Ramos (cell line): ENCODE measurements around the gene FGD5.

Source experiments
- in situ Hi-C: fragments of 300-500 bp; cut with MboI; formaldehyde crosslinking; loops from one replicate; pipeline ENCODE4 v1.14.3; 2022; ENCODE audit warnings: low sequenced_read_pairs; ENCODE audit not compliant: unreplicated experiment

Gene FGD5, protein sequence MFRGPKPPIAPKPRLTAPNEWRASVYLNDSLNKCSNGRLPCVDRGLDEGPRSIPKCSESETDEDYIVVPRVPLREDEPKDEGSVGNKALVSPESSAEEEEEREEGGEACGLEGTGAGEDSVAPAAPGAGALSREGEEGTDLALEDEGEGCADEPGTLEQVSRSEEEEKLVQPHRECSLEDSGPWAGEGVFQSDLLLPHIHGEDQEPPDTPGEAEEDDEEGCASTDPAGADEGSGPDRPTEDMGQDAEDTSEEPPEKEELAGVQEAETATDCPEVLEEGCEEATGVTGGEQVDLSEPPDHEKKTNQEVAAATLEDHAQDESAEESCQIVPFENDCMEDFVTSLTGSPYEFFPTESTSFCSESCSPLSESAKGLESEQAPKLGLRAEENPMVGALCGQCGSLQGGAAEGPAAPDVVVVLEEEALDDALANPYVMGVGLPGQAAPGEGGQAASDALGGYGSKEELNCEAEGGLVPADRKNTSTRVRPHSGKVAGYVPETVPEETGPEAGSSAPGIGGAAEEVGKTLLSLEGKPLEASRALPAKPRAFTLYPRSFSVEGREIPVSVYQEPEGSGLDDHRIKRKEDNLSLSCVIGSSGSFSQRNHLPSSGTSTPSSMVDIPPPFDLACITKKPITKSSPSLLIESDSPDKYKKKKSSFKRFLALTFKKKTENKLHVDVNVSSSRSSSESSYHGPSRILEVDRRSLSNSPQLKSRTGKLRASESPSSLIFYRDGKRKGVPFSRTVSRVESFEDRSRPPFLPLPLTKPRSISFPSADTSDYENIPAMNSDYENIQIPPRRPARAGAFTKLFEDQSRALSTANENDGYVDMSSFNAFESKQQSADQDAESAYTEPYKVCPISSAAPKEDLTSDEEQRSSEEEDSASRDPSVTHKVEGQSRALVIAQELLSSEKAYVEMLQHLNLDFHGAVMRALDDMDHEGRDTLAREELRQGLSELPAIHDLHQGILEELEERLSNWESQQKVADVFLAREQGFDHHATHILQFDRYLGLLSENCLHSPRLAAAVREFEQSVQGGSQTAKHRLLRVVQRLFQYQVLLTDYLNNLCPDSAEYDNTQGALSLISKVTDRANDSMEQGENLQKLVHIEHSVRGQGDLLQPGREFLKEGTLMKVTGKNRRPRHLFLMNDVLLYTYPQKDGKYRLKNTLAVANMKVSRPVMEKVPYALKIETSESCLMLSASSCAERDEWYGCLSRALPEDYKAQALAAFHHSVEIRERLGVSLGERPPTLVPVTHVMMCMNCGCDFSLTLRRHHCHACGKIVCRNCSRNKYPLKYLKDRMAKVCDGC (N-terminal part only)

DNA sequence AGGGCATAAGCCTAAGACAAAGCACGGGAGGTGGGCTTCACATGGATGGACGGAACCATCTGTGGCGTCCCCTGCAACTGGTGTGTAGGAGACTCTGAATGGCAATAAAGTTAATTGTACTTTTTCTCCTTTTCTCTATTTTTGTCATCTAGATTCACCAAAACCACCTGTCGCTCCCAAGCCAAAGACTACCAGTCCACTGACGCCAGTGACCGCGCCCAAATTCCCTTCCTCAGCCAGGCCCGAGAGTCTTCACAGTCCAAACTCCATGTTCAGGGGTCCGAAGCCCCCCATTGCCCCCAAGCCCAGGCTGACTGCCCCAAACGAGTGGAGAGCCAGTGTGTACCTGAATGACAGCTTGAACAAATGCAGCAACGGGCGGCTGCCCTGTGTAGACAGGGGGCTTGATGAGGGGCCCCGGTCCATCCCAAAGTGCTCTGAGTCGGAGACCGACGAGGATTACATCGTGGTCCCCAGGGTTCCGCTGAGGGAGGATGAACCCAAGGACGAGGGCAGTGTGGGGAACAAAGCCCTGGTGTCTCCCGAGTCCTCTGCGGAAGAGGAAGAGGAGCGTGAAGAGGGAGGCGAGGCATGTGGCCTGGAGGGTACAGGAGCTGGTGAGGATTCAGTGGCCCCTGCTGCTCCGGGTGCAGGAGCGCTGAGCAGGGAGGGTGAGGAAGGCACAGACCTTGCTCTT lies at the start of gene FGD5:
Gene FGD5 (plus strand): TSS at position 159 of the 697 bp plus-strand sequence. CDS start 110 bp downstream, at position 269.
- in situ Hi-C loops, result no loop called here

DNA sequence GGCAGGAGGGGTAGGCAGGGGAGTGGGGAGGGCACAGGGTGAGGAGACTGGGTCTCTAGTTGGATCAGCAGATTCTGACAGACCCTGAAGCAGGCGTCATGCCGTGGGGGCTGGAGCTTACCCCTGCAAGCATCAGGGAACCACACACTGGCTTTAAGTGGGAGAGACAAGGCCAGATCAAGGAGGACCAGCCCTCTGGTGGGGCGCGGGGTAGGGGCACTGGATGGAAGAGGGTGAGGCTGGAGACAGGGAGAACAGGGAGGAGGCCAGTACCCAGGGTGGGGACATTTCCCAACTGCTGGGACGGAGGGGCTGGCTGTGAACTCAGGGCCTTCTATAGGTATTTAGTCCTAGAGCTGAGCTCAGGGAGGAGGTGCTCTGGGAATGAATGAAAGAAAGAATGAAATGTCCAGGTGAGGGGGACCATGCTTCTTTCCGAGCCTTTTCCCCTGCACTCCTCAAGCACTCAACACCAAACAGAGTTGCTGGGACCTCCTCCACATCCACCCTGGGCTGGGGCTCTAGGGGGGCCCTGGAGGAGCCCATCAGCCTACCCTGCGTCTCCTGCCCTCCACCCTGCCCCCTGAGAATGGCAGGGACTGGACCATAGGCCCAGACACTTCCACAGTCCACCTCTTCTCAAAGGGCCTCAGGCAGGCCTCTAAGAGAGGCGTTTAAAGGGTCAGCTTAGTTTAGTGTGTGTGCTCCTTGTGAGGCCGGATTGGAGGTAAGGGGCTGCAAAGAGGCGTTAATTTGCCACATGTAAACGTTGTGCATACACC lies 49.0 kb upstream of the FGD5 start:
- in situ Hi-C loops, result no loop called here

DNA sequence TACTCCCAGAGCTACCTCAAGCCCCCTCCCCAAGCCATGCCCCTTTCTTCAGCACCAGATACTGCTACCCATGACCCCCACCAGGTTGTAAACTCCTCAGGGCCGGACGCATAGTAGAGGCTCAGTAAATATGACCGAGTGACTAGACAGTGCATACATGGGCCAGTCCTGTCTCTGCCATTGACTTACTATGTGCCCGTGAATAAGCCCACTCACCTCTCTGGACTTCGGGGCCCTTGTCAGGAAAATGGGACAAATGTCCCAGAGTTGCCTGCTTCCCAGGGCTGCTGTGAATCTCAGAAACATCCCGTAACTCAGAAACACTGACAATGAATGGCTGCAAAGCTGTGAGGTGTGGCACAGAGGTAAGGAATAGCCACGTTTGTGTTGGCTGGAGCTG lies 48.2 kb upstream of the FGD5 start:
- in situ Hi-C loops, result no loop called here

DNA sequence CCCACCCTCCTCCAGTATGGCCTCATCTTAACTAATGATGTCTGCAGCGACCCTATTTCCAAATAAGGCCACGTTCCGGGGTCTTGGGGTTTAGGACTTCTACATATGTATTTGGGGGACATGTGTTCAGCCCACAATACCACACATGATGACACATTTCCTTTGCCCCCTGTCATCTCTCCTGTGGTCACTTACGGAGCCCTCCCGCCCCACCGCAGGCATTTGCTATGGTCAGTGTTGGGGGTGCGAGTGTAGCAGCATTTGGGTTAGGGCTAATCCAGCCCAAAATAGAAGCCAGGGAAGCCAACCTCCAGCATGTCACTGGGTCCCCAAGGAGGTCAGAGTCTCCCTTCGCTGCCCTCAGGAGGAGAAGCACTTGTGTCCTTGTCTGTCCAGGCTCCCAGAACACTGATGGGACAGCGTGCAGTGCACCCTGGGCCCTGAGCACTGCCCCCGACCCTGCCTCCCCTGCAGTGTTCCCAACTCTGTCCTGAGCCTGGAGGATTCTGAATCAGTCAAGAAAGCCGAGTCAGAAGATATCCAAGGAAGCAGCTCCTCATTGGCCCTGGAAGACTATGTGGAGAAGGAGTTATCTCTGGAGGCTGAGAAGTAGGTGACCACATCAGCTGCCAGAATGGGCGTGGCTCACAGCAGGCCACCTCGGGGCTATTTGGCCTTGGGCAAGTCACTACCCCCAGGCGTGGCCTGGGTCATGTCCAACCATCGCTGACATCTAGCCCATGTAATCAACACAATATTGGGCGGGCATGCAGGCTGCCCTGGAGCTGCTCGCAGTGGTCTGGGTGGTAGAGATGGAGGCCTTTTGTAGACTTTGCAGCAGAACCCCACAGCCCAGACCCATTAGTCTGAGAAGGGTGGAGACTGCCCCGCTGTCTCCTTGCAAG lies 46.9 kb upstream of the FGD5 start:
- in situ Hi-C loops, result no loop called here

DNA sequence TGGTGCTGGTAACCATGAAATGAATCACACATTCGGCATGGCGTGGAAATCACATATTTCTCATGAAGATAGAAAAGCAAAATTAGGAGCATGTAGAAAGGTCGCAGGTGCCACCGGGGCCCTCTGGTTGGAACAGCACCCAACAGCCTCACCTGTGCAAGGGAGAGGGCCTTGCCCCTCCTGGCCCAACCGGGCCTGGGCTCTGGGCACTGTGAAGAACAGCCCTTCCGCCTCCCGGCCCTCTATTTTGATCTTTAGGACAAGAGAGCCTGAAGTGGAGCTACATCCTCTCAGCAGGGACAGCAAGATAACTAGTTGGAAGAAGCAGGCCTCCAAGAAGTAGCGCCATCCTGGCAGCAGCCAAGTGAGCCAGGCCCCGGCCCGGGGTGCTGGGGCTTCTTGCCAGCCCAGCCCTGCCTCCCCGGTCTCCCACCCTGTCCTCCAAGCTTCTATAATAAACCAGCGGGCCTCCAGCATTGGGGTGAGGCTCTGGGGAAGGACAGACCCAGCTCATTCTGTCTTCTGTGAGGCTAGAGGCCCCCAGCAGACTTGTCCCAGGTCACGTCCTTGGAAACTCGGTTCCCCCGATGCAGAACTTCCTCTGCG lies 46.1 kb upstream of the FGD5 start:
- in situ Hi-C loops, result no loop called here

DNA sequence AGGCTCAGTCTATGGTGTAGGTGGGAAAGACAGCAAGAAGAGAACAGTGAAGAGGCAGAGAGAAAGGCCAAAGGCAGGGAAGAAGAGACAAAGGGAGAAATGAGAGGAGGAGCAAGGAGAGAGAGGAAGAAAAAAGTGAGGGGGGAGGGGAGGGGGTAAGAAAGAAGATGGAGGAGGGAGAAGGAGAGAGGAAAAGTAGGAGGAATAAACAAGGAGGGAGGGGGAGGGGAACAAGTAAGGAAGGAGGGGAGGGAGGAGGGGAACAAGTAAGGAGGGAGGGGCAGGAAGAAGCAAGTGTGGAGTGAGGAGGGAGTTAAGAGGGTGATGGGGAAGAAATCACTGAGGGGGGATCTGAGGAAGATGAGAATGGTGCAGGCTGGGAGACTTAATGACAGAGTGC lies 45.5 kb upstream of the FGD5 start:
- in situ Hi-C loops, result no loop called here

DNA sequence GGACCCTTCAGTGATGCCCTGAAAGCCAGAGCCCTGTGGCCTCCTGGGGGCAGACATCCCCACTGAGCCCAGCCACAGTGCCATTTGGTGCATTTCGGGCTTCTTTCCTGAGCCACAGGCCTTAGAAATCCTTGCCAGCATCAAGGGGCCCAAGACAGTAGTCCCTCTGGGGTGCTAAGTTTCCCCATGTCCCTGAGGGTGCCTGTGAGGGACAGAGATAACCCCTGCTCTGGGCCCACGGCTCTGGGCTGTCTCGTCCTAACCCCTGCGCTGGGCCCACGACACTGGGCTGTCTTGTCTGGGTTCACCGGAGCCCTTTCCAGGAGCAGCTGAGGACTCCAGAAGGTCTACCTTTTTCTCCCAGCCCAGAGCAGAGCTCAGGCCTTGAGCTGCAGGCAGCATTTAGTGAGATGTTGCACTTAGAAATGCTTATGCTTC lies 45.1 kb upstream of the FGD5 start:
- in situ Hi-C loops, result no loop called here

DNA sequence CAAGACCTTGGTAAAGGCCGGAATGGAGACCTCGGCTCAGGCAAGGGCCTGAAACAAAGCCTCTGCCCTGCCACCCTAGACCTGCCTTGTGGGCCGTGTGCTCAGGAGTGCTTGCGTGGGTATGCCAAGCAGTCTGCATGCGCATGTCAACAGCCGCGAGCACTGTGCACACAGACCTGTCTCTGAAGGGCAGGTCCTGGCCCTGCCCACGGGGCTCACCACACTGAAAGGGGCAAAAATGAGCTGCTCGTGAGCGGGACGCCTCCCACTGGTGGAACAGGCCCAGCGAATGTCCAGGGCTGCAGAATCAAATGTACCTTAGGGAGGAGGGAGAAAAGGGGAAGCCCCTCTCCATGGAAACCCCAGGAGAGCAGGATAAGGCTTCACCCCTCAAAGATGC lies 44.3 kb upstream of the FGD5 start:
- in situ Hi-C loops, result no loop called here

DNA sequence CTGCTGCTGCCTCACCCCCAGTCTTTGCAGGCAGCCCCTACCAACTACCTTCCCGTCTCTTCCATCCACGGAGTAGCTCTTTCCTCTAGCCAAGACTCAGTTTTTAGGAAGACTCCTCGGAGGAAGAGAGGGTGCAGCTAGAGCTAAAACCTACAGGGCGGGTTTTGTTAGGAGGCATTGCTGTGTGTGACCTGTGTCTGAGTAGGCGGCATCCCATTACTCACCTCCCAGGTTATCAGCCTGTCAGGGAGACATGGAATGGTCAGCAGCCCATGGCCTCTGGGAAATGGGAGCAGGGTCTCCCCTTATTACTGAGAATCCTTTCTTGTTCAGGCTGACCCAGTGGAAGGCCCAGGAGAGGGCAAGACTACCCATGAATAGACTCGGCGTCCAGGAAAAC lies 43.8 kb upstream of the FGD5 start:
- in situ Hi-C loops, result loop anchor here (25.0 kb wide), 1 partner anchor 137 kb away; no protein-coding TSS in a partner anchor

DNA sequence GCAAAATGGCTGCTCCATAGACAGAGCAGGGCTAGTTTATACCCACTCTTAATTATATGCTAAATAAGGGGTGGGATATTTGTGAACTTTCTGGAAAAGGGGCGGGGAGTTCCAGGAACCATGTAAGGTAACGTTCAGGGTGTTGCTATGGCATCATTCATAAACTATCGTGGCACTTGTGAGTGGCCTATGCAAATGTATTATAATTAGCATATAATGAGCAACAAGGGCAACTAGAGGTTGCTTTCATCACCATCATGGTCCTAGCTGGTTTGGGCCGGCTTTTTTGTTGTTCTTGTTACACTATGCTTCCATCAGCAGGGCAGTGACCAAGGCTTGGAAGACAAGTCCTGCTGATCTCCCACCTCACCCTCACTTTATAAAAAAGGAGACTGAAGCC lies 43.2 kb upstream of the FGD5 start:
- in situ Hi-C loops, result loop anchor here (25.0 kb wide), 1 partner anchor 137 kb away; no protein-coding TSS in a partner anchor

DNA sequence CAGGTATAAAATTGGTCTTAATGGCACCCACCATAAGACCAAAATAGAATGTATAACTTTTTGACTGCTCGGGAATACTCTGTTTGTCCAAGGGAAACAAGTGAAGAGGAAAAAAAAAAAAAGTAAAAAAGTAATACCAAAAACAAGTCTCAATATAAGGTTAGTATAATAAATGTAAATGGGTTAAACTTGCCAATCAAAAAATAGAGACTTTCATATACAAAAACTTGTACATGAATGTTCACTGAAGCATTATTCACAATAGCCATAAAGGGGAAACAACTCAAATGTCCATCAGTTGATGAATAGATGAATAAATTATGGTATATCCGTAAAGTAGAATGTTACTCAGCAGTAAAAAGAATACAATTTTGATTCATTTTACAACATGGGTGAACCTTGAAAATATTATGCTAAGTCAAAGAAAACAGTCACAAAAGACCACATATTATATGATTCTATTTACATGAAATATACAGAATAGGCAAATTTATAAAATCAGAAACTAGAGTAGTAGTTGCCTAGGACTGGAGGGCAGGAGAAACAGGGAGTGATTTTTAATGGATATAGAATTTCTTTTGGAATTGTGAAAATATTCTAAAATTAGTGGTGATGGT lies 39.6 kb upstream of the FGD5 start:
- in situ Hi-C loops, result loop anchor here (25.0 kb wide), 1 partner anchor 133 kb away; no protein-coding TSS in a partner anchor

DNA sequence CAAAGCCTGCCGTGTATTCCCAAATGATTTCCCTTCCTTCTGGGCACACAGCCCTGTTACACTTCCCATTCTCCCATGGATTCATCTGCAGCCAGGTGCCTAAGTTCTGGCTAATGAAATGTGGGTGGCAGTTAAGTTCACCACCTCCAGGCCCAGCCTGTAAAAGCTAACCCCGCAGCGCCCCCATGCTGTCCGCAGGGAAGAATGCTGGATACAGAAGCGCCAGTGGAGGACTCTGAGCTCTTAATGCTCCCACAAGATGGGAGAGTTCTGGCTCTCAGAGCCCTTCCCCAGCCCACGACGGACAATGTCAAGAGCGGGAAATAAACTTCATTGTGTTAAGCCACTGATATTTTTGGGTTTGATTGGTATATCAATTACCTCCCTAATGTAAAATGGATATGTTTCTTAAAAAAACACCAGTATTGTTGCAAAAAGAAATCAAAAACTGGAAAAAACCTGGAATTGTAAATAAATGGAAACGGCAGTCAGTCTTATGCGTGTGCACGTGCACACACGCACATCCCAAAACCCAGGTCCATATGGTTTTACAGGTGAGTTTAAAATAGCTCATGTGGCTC lies 37.7 kb upstream of the FGD5 start:
- in situ Hi-C loops, result loop anchor here (5.0 to 25.0 kb wide), 2 partner anchors 104 to 131 kb away; partner anchors contain the start of gene C3orf20

DNA sequence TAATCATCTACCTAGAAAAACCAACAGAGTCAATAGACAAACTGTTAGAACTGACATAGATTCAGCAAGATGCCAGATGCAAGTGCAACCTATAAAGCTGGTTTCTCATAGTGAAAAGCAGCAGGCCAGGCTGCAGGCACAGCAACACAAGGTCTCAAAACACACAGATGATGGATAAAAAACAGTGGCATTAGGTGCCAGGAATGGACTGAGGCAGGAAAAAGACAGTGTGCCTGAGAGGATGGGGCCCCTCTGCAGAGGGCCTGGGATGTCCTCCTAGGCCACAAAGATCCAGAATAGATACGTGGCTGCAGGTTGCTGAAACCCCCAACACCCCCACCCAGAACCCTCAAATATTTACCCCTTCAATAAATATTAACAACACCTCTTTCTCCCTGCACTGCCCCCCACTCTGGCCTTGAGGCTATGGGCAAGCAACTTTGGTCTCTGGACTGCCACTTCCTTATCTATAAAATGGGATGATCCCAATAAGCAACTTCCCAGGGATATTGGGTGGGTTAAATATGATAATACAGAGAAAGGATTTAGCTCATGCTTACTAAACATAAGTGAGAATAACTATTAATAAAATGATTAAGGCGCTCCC lies 35.2 kb upstream of the FGD5 start:
- in situ Hi-C loops, result loop anchor here (5.0 to 25.0 kb wide), 2 partner anchors 106 to 129 kb away; partner anchors contain the start of gene C3orf20

DNA sequence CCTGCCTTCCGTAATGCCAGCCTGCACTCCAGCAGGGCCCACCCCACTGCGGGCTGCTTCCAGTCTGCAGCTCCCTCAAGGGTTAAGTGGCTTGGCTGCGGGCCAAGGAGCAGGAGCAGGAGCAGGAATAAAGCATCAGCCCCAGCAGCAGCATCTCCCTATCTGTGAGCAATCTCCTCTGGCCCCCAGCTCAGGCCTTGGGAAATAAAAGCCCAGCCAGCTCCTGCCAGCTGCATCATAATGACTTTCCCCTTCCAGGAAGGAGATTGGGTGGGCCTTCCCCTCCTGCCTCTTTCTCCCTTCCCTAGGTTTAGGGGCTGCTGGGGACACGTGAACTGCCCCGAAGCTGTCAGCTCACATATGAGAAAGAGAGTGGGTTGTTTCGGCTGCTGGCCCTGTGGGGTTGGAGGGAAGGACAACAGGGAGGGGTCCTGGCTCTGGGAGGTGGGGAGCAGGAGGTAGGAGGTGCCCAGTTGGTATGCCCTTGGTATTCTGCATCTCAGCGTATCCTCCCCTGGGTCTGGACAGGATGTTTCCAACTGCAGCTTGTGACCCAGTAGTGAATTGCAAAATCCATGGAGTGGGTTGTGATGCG lies 34.6 kb upstream of the FGD5 start:
- in situ Hi-C loops, result loop anchor here (5.0 to 25.0 kb wide), 2 partner anchors 107 to 128 kb away; partner anchors contain the start of gene C3orf20
